ENCODE results near the gene ZNF581. TPM values are rescaled to one million over a fixed set of nuclear protein-coding genes. Genes with fewer than 3 reads are reported as not detected.

ZNF581 gene
- total RNA-seq, 3 donors from 2014 or later = 15.2 to 22.5 (median 20.1) TPM

- H3K9me3 ChIP-seq = no peaks in the 10 kb centered on the region
- no peak for TF ChIP-seq CTCF (IDR thresholded peaks at IDR 0.05)
- peaks cover 32% of the 10 kb centered on the region for H3K4me1 ChIP-seq (ENCODE audit: low read depth)
- no peak overlapping the region for H3K4me3 ChIP-seq
- H3K36me3 ChIP-seq (ENCODE audit: low read depth) = no peaks in the 10 kb centered on the region
- ATAC-seq = no peak
- no peak for DNase-seq
- intact Hi-C loops (cut with DNase I, micrococcal nuclease) = no loop called here
These were observed 37.0 kb upstream of the ZNF581 start for GRCh38 chr19:55606471-55606787.

DNA sequence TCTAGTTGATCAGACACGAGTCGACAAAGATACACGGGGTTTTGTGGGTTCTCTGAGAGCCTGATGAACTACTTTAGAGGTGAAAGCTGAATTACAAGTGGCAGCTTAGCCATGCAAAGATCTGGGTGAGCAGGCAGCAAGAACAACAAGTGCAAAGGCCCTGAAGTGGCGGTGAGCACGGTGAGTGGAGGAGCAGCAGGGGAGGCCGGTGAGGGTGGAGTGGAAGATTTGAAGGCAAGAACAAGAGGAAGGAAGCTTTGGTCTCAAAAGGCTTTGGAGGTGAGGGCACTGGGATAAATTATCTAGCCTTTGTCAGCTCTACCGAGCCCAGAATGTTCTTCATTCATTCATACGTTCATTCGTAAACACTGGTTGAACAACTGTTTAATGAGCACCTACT is 36.6 kb upstream of the ZNF581 start:
- intact Hi-C loops (cut with DNase I, micrococcal nuclease) = no loop called here
- H3K36me3 ChIP-seq (ENCODE audit: low read depth) = no peaks in the 10 kb centered on the region
- H3K4me3 ChIP-seq = no peak overlapping the region
- no peak for TF ChIP-seq CTCF (IDR thresholded peaks at IDR 0.05)
- H3K9me3 ChIP-seq = no peaks in the 10 kb centered on the region
- no peak for ATAC-seq
- peaks cover 32% of the 10 kb centered on the region for H3K4me1 ChIP-seq (ENCODE audit: low read depth)
- DNase-seq = no peak

DNA sequence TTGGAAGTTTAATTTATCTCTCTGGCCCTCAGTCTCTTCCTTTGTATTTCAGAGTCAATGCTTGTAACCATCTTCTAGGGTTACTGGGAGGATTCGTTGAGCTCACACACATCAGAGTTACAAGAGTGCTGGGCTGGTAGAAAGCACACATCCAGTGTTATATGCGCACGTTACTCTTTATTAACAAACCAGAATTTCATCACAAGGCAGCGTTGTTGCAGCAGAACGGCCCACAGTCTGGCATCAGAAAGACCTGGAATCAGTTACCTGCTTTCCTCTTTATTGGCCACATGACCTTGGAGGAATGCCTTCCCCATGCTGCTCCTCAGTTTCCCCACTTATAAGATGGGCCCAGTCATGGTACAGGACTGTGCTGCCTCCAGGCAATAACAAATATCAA is 34.1 kb upstream of the ZNF581 start:
- intact Hi-C loops (cut with DNase I, micrococcal nuclease) = no loop called here
- H3K36me3 ChIP-seq (ENCODE audit: low read depth) = no peaks in the 10 kb centered on the region
- DNase-seq = no peak
- H3K9me3 ChIP-seq = no peaks in the 10 kb centered on the region
- no peak overlapping the region for H3K4me3 ChIP-seq
- no peak for ATAC-seq
- TF ChIP-seq CTCF (IDR thresholded peaks at IDR 0.05) = no peak
- H3K4me1 ChIP-seq (ENCODE audit: low read depth) = peaks cover 21% of the 10 kb centered on the region

- ATAC-seq (no peak), DNase-seq (no peak)
- intact Hi-C loops (cut with DNase I, micrococcal nuclease) = no loop called here
- H3K4me1 ChIP-seq (ENCODE audit: low read depth) = peaks cover 11% of the 10 kb centered on the region
- H3K36me3 ChIP-seq (ENCODE audit: low read depth) = peaks cover 3% of the 10 kb centered on the region
- no peak overlapping the region for H3K4me3 ChIP-seq
- no peak for TF ChIP-seq CTCF (IDR thresholded peaks at IDR 0.05)
- H3K9me3 ChIP-seq = no peaks in the 10 kb centered on the region
These were observed 32.0 kb upstream of the ZNF581 start for GRCh38 chr19:55611300-55611982.

GRCh38 chr19:55611983-55612645 is 31.3 kb upstream of the ZNF581 start:
- intact Hi-C loops (cut with DNase I, micrococcal nuclease) = no loop called here
- Histone ChIP-seq H3K4me3 (no peak overlapping the region), H3K36me3 (ENCODE audit: low read depth) (peaks cover 3% of the 10 kb centered on the region), H3K4me1 (ENCODE audit: low read depth) (peaks cover 4% of the 10 kb centered on the region), H3K9me3 (no peaks in the 10 kb centered on the region)
- DNase-seq (no peak), ATAC-seq (no peak)
- no peak for TF ChIP-seq CTCF (IDR thresholded peaks at IDR 0.05)
